Measurements from ENCODE around the gene DMXL1. TPM values are rescaled to one million over a fixed set of nuclear protein-coding genes. Genes with fewer than 3 reads are reported as not detected.

The DMXL1 gene
- total RNA-seq, 1 donor from 2014 or later: 48.3 TPM

- H3K9me3 Mint-ChIP-seq (ENCODE audit: low read depth): peaks cover 14% of the 10 kb centered on the region
- H3K4me3 Mint-ChIP-seq (ENCODE audit: low read depth): no peak overlapping the region
- DNase-seq (ENCODE audit: low spot score, unreplicated experiment): no peak
- no peak overlapping the region for H3K27ac Mint-ChIP-seq
- TF ChIP-seq CTCF (IDR thresholded peaks at IDR 0.05; ENCODE audit: unreplicated experiment): no peak
- H3K36me3 Mint-ChIP-seq (ENCODE audit: insufficient read depth): peaks cover 54% of the 10 kb centered on the region
- no peaks in the 10 kb centered on the region for H3K27me3 Mint-ChIP-seq
- H3K4me1 Mint-ChIP-seq (ENCODE audit: low read depth): no peaks in the 10 kb centered on the region
Measured at GRCh38 chr5:119153629-119154028, 82.7 kb downstream of the DMXL1 start.

GRCh38 chr5:119158144-119158543, 87.3 kb downstream of the DMXL1 start:
- TF ChIP-seq CTCF (IDR thresholded peaks at IDR 0.05; ENCODE audit: unreplicated experiment): no peak
- Mint-ChIP-seq H3K27me3 (no peaks in the 10 kb centered on the region), H3K36me3 (ENCODE audit: insufficient read depth) (peaks cover 52% of the 10 kb centered on the region), H3K27ac (no peak overlapping the region), H3K4me1 (ENCODE audit: low read depth) (no peaks in the 10 kb centered on the region), H3K4me3 (ENCODE audit: low read depth) (no peak overlapping the region), H3K9me3 (ENCODE audit: low read depth) (peaks cover 15% of the 10 kb centered on the region)
- no peak for DNase-seq (ENCODE audit: low spot score, unreplicated experiment)

- H3K9me3 Mint-ChIP-seq (ENCODE audit: low read depth): peaks cover 15% of the 10 kb centered on the region
Measured at GRCh38 chr5:119161430-119161829, 90.5 kb downstream of the DMXL1 start.

GRCh38 chr5:119166026-119166425, 95.1 kb downstream of the DMXL1 start:
- no peak for DNase-seq (ENCODE audit: low spot score, unreplicated experiment)
- Mint-ChIP-seq H3K27me3 (no peaks in the 10 kb centered on the region), H3K36me3 (ENCODE audit: insufficient read depth) (peaks cover 23% of the 10 kb centered on the region), H3K4me3 (ENCODE audit: low read depth) (no peak overlapping the region), H3K9me3 (ENCODE audit: low read depth) (no peaks in the 10 kb centered on the region), H3K27ac (no peak overlapping the region), H3K4me1 (ENCODE audit: low read depth) (peaks cover 7% of the 10 kb centered on the region)
- TF ChIP-seq CTCF (IDR thresholded peaks at IDR 0.05; ENCODE audit: unreplicated experiment): no peak

More at GRCh38 chr5:119161430-119161829, 90.5 kb downstream of the DMXL1 start:
- DNase-seq (ENCODE audit: low spot score, unreplicated experiment): no peak
- Mint-ChIP-seq H3K4me3 (ENCODE audit: low read depth) (no peak overlapping the region), H3K27ac (peak overlapping the region; percentile 71), H3K36me3 (ENCODE audit: insufficient read depth) (peaks cover 38% of the 10 kb centered on the region), H3K27me3 (no peaks in the 10 kb centered on the region), H3K4me1 (ENCODE audit: low read depth) (no peaks in the 10 kb centered on the region)
- TF ChIP-seq CTCF (IDR thresholded peaks at IDR 0.05; ENCODE audit: unreplicated experiment): no peak

GRCh38 chr5:119168401-119168800, 97.5 kb downstream of the DMXL1 start:
- H3K27ac Mint-ChIP-seq: no peak overlapping the region
- H3K9me3 Mint-ChIP-seq (ENCODE audit: low read depth): no peaks in the 10 kb centered on the region
- no peak for TF ChIP-seq CTCF (IDR thresholded peaks at IDR 0.05; ENCODE audit: unreplicated experiment)
- H3K36me3 Mint-ChIP-seq (ENCODE audit: insufficient read depth): peaks cover 21% of the 10 kb centered on the region
- H3K4me3 Mint-ChIP-seq (ENCODE audit: low read depth): no peak overlapping the region
- no peak for DNase-seq (ENCODE audit: low spot score, unreplicated experiment)
- H3K4me1 Mint-ChIP-seq (ENCODE audit: low read depth): peaks cover 7% of the 10 kb centered on the region
- no peaks in the 10 kb centered on the region for H3K27me3 Mint-ChIP-seq
